NCI-H2227 (cell line): ENCODE data around the gene ERBB4.
"Not testable (repeated sequence)": the region's sequence is repeated elsewhere in the genome, so short reads cannot be mapped to it uniquely, and the experiment has no call there.

Source experiments
- DNase-seq: peaks from one replicate; lab custom pipeline; 2025; ENCODE audit not compliant: unreplicated experiment; lab: John Stamatoyannopoulos, UW

Gene ERBB4

GRCh38 chr2:212022966-212023365 lies 515.6 kb downstream of the ERBB4 start:
- DNase-seq: no peak

- no peak for DNase-seq
These were observed 516.7 kb downstream of the ERBB4 start for GRCh38 chr2:212021947-212022346.

- no peak for DNase-seq
These were observed 523.0 kb downstream of the ERBB4 start for GRCh38 chr2:212015588-212015987.

- DNase-seq: no peak
These were observed 525.0 kb downstream of the ERBB4 start for GRCh38 chr2:212013626-212014025.

GRCh38 chr2:212010305-212010704 lies 528.3 kb downstream of the ERBB4 start:
- DNase-seq: not testable (repeated sequence)

GRCh38 chr2:212007972-212008371 lies 530.6 kb downstream of the ERBB4 start:
- DNase-seq: no peak

- peak; percentile 48 for DNase-seq
These were observed 533.4 kb downstream of the ERBB4 start for GRCh38 chr2:212005085-212005671.

- peak; percentile 38 for DNase-seq
These were observed 537.3 kb downstream of the ERBB4 start for GRCh38 chr2:212001325-212001724.

- DNase-seq: no peak
These were observed 541.7 kb downstream of the ERBB4 start for GRCh38 chr2:211996857-211997256.

GRCh38 chr2:211994806-211995205 lies 543.8 kb downstream of the ERBB4 start:
- DNase-seq: peak; percentile 46

- no peak for DNase-seq
These were observed 548.3 kb downstream of the ERBB4 start for GRCh38 chr2:211990335-211990734.

- DNase-seq: no peak
These were observed 552.3 kb downstream of the ERBB4 start for GRCh38 chr2:211986313-211986712.

GRCh38 chr2:211985393-211985792 lies 553.2 kb downstream of the ERBB4 start:
- no peak for DNase-seq

- DNase-seq: no peak
These were observed 556.4 kb downstream of the ERBB4 start for GRCh38 chr2:211982162-211982561.

GRCh38 chr2:211981451-211981850 lies 557.2 kb downstream of the ERBB4 start:
- no peak for DNase-seq

- no peak for DNase-seq
These were observed 562.5 kb downstream of the ERBB4 start for GRCh38 chr2:211976076-211976475.

GRCh38 chr2:211967234-211967633 lies 571.4 kb downstream of the ERBB4 start:
- DNase-seq: no peak

- no peak for DNase-seq
These were observed 574.6 kb downstream of the ERBB4 start for GRCh38 chr2:211963969-211964368.

GRCh38 chr2:211957799-211958198 lies 580.8 kb downstream of the ERBB4 start:
- no peak for DNase-seq

- no peak for DNase-seq
These were observed 583.0 kb downstream of the ERBB4 start for GRCh38 chr2:211955648-211956047.

GRCh38 chr2:211948932-211949331 lies 589.7 kb downstream of the ERBB4 start:
- no peak for DNase-seq

- no peak for DNase-seq
These were observed 591.6 kb downstream of the ERBB4 start for GRCh38 chr2:211946960-211947359.

GRCh38 chr2:211944572-211944971 lies 594.0 kb downstream of the ERBB4 start:
- DNase-seq: no peak
